ENCODE data around the gene PNISR.
A peak's percentile ranks its signal among the peaks of the same experiment; 100 is the strongest.

Gene PNISR

GRCh38 chr6:99353126-99353525, 72.0 kb downstream of the PNISR start:
- TF ChIP-seq CTCF (IDR thresholded peaks at IDR 0.05; ENCODE audit: low read depth, low read length) = no peak
- no peak overlapping the region for H3K4me3 ChIP-seq (ENCODE audit: low read depth, low read length)

- no peak overlapping the region for H3K4me3 ChIP-seq (ENCODE audit: low read depth, low read length)
- no peak for TF ChIP-seq CTCF (IDR thresholded peaks at IDR 0.05; ENCODE audit: low read depth, low read length)
Observed at GRCh38 chr6:99350573-99350972, 74.5 kb downstream of the PNISR start.

- H3K4me3 ChIP-seq (ENCODE audit: low read depth, low read length) = peak within 1 kb of the TSS; percentile 57
- no peak for TF ChIP-seq CTCF (IDR thresholded peaks at IDR 0.05; ENCODE audit: low read depth, low read length)
Observed at GRCh38 chr6:99349171-99350141, 75.7 kb downstream of the PNISR start, which contains the start of gene FAXC. TSS of gene FAXC (minus strand) at chr6:99349674. CDS start at chr6:99349372, 302 bp downstream.

- H3K4me3 ChIP-seq (ENCODE audit: low read depth, low read length) = peak overlapping the region; percentile 50
- no peak for TF ChIP-seq CTCF (IDR thresholded peaks at IDR 0.05; ENCODE audit: low read depth, low read length)
Observed at GRCh38 chr6:99348288-99349170, 76.6 kb downstream of the PNISR start.
